ENCODE results near the gene C1S.

C1S gene

GRCh38 chr12:7038591-7038990, 21.9 kb upstream of the C1S start (continued):
- TF ChIP-seq, protein P1, sequence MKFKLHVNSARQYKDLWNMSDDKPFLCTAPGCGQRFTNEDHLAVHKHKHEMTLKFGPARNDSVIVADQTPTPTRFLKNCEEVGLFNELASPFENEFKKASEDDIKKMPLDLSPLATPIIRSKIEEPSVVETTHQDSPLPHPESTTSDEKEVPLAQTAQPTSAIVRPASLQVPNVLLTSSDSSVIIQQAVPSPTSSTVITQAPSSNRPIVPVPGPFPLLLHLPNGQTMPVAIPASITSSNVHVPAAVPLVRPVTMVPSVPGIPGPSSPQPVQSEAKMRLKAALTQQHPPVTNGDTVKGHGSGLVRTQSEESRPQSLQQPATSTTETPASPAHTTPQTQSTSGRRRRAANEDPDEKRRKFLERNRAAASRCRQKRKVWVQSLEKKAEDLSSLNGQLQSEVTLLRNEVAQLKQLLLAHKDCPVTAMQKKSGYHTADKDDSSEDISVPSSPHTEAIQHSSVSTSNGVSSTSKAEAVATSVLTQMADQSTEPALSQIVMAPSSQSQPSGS (tag by site-specific recombination; IDR thresholded peaks at IDR 0.05; ENCODE audit: low read depth), result no peak
- no peak for TF ChIP-seq REST (tag by site-specific recombination; IDR thresholded peaks at IDR 0.05)
- TF ChIP-seq ZNF148 (tag by site-specific recombination; IDR thresholded peaks at IDR 0.05; ENCODE audit: borderline replicate concordance), result no peak

GRCh38 chr12:7039403-7039802, 21.1 kb upstream of the C1S start:
- Histone ChIP-seq H3K9me3 (ENCODE audit: control insufficient read depth, insufficient read depth, low read depth, low read length) (no peaks in the 10 kb centered on the region), H3K4me3 (ENCODE audit: low read depth, low read length) (no peak overlapping the region), H3K4me1 (ENCODE audit: control insufficient read depth, insufficient read depth, low read length) (0 out of 2 replicates have a peak, but pooled peaks cover 3% of the 10 kb centered on the region), H3K36me3 (ENCODE audit: control insufficient read depth in 2 of 2, insufficient read depth in 1 of 2, low read length in 2 of 2) (no peaks in the 10 kb centered on the region), H3K27ac (ENCODE audit: extremely low read depth, low read depth, low read length) (no peak overlapping the region)
- POLR2A ChIA-PET, result no interaction called here
- CTCF ChIA-PET, result interaction anchor here (0.6 kb wide), 2 partner anchors 22 to 34 kb away, joined by 3 to 4 read pairs; no protein-coding TSS in a partner anchor
- TF ChIP-seq ZNF132 (tag by site-specific recombination; IDR thresholded peaks at IDR 0.05; ENCODE audit: borderline replicate concordance), result no peak
- TF ChIP-seq ZFHX2 (tag by site-specific recombination; conservative IDR thresholded peaks at IDR 0.05), result no peak
- TF ChIP-seq MYNN (tag by site-specific recombination; IDR thresholded peaks at IDR 0.05; ENCODE audit: borderline replicate concordance), result no peak
- TF ChIP-seq KLF10 (tag by site-specific recombination; IDR thresholded peaks at IDR 0.05), result no peak
- no peak for TF ChIP-seq ZNF660 (tag by site-specific recombination; IDR thresholded peaks at IDR 0.05)

DNA sequence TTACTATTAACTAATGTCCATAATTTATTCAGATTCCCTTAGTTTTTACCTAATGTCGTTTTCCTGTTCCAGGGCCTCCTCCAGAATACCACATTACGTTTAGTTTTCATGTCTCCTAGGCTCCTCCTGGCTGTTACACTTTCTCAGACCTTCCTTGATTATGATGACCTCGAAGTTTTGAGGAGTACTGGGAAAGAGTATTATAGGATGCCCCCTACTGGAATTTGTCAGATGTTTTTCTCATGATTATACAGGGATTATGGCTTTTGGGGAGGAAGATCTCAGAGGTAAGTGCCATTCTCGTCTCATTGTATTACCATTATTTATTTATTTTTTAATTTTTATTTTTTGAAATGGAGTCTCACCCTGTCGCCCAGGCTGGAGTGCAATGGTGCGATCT, 17.7 kb upstream of the C1S start:
- ChIA-PET CTCF (interaction anchor here (0.6 to 3.1 kb wide), 15 partner anchors 10 to 360 kb away, joined by 3 to 15 read pairs (median 5); partner anchors contain the start of genes C12orf57, C1RL and RNU7-1), POLR2A (interaction anchor here (0.8 to 2.5 kb wide), 2 partner anchors 99 to 174 kb away, joined by 3 to 7 read pairs; partner anchors contain the start of genes C12orf57 and RNU7-1)
- Histone ChIP-seq H3K27ac (ENCODE audit: extremely low read depth, low read depth, low read length) (no peak overlapping the region), H3K9me3 (ENCODE audit: control insufficient read depth, insufficient read depth, low read depth, low read length) (no peaks in the 10 kb centered on the region), H3K4me3 (ENCODE audit: low read depth, low read length) (no peak overlapping the region), H3K36me3 (ENCODE audit: control insufficient read depth in 2 of 2, insufficient read depth in 1 of 2, low read length in 2 of 2) (no peaks in the 10 kb centered on the region), H3K4me1 (ENCODE audit: control insufficient read depth, insufficient read depth, low read length) (0 out of 2 replicates have a peak, but pooled peaks cover 3% of the 10 kb centered on the region)
- TF ChIP-seq ZNF510 (tag by site-specific recombination; IDR thresholded peaks at IDR 0.05; ENCODE audit: insufficient replicate concordance), result no peak
- TF ChIP-seq ZNF341 (tag by site-specific recombination; IDR thresholded peaks at IDR 0.05; ENCODE audit: low read depth), result peak; percentile 67
- TF ChIP-seq ZBTB20 (tag by site-specific recombination; IDR thresholded peaks at IDR 0.05), result peak; percentile 57; the same call in 1 of the 2 replicates
- TF ChIP-seq ZNF654 (tag by site-specific recombination; IDR thresholded peaks at IDR 0.05; ENCODE audit: low read depth), result peak; percentile 84
- TF ChIP-seq ZEB2 (tag by site-specific recombination; IDR thresholded peaks at IDR 0.05), result no peak
- peak; percentile 60; the same call in 1 of the 2 replicates for TF ChIP-seq IKZF3 (tag by site-specific recombination; IDR thresholded peaks at IDR 0.05)
- TF ChIP-seq PRDM10 (tag by site-specific recombination; IDR thresholded peaks at IDR 0.05), result peak; percentile 34; the same call in 1 of the 2 replicates

Measured in HEK293 (cell line).